ENCODE results near the gene LHFPL3.

LHFPL3 gene

DNA sequence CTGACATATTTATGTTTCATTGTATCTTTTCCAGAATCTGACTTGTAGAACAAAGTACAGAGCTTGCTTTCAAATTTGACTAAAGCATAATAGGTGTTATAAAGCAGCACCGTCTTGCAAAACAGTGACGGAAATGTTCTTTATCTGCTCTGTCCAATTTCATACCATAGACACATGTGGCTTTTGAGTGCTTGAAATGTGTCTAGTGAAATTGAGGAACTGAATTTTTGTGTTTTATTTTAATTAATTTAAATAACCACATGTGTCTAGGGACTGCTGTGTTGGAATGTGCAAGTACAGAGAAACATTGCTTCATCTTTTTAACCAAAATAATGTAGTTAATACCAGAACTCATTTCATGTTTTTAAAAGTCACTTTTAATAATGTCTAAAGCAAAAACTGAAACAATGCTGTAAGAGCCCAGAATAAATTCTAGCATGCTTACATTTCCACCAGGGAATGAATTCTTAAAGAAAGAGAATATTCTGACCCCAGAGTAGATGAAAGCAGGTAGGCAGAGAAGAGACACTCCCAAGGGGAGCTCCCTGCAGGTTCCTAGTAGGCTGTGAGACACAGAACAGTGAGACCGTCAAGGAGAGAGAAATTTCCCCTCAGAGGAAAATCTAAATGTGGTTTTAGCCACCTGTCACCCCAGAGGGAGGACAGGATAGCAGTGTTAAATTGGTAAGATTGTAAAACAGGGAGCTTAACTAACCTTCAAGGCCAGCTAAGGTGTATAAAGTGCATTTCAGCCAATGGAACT is 510.3 kb downstream of the LHFPL3 start:
- Histone ChIP-seq H3K27ac (no peak overlapping the region), H3K4me3 (ENCODE audit: low read depth, low read length) (no peak overlapping the region), H3K27me3 (ENCODE audit: insufficient read depth, low read depth, severe bottlenecking) (no peaks in the 10 kb centered on the region), H3K9me3 (ENCODE audit: severe bottlenecking) (no peaks in the 10 kb centered on the region), H3K36me3 (no peaks in the 10 kb centered on the region)
- no peak for DNase-seq
- TF ChIP-seq CTCF (IDR thresholded peaks at IDR 0.05; ENCODE audit: low read depth, low read length), result no peak

DNA sequence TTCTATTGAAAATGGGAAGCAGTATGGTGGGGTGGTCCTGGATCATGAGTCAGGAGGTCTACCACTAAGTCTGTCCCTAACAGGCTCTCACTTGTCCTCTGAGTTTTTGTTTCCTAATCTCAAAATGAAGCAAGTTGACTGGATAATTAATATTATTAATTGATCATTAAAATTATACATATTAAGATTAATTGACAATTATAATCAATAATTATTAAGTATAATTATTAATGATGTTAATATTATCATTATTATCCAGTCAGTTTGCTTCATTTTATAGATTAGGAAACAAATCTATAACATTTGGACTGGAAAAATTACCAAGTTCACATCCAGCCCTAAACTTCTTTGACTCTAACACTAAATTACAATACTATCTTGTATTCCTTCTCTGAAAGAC is 511.4 kb downstream of the LHFPL3 start:
- Histone ChIP-seq H3K27me3 (ENCODE audit: insufficient read depth, low read depth, severe bottlenecking) (no peaks in the 10 kb centered on the region), H3K27ac (no peak overlapping the region), H3K36me3 (no peaks in the 10 kb centered on the region), H3K4me3 (ENCODE audit: low read depth, low read length) (no peak overlapping the region), H3K9me3 (ENCODE audit: severe bottlenecking) (no peaks in the 10 kb centered on the region)
- DNase-seq, result no peak
- no peak for TF ChIP-seq CTCF (IDR thresholded peaks at IDR 0.05; ENCODE audit: low read depth, low read length)

DNA sequence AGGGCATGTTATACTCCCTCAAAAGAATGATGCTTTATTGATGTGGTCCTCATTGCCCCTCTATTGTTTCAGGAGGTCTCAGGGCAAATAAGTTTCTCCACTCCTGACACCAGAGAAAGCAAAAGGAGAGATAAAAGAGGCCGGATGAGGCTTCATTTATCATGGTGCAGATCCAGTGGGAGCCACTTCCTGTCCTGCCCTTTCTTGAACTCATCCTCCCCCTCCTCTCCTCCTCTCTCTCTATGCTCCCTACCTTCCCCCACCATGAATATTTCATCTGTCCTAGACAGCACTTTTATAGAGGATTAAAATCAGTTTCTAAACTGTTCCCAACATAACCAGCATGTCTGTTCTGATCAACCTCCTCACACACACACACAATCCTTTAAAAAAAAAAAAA is 513.4 kb downstream of the LHFPL3 start:
- no peak overlapping the region for H3K4me3 ChIP-seq (ENCODE audit: low read depth, low read length)
- no peak for DNase-seq
- no peak overlapping the region for H3K27ac ChIP-seq
- H3K27me3 ChIP-seq (ENCODE audit: insufficient read depth, low read depth, severe bottlenecking), result no peaks in the 10 kb centered on the region
- no peak for TF ChIP-seq CTCF (IDR thresholded peaks at IDR 0.05; ENCODE audit: low read depth, low read length)
- no peaks in the 10 kb centered on the region for H3K9me3 ChIP-seq (ENCODE audit: severe bottlenecking)
- H3K36me3 ChIP-seq, result no peaks in the 10 kb centered on the region

DNA sequence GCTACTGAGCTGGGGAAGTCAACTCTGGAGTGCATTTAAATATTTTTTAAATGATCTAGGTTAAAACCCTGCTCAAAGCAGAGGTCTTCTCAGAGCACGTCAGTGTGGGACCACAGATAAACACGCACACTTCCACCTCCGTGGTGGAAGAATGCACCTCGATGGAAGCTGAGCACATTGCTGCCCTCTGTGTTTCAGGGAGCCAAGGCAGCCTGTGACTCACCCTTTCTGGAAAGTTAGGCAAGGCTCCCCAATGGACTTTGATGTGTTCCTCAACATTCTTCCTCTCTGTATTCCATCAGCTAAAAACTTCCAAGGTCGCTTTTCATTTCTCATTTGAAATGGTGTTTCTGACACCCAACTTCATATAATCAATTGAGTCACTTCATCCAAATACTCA is 514.8 kb downstream of the LHFPL3 start:
- Histone ChIP-seq H3K4me3 (ENCODE audit: low read depth, low read length) (no peak overlapping the region), H3K27ac (no peak overlapping the region), H3K27me3 (ENCODE audit: insufficient read depth, low read depth, severe bottlenecking) (no peaks in the 10 kb centered on the region), H3K36me3 (no peaks in the 10 kb centered on the region), H3K9me3 (ENCODE audit: severe bottlenecking) (no peaks in the 10 kb centered on the region)
- TF ChIP-seq CTCF (IDR thresholded peaks at IDR 0.05; ENCODE audit: low read depth, low read length), result no peak
- no peak for DNase-seq

DNA sequence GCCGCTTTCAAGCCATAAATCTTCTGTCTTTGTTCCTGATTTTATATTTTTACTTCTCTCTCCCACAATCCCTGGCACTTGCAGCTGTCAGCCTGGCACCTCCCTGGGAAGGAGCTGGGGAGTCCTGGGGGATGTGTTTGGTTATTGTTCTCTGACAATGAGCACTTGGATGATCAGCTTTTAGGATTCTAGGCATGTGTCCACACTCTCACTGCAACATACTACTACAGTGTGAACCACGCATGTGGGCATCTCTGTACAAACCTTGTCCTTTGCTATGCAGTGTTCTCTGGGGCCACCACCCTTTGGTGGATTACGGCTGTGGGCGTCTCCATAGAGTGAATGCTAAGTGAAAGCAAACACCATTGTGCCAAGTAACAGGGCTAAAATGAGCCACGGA is 517.2 kb downstream of the LHFPL3 start:
- H3K27me3 ChIP-seq (ENCODE audit: insufficient read depth, low read depth, severe bottlenecking), result no peaks in the 10 kb centered on the region

More for the DNA sequence above, 517.2 kb downstream of the LHFPL3 start:
- no peak for TF ChIP-seq CTCF (IDR thresholded peaks at IDR 0.05; ENCODE audit: low read depth, low read length)
- Histone ChIP-seq H3K4me3 (ENCODE audit: low read depth, low read length) (no peak overlapping the region), H3K9me3 (ENCODE audit: severe bottlenecking) (no peaks in the 10 kb centered on the region), H3K36me3 (no peaks in the 10 kb centered on the region), H3K27ac (no peak overlapping the region)
- no peak for DNase-seq
